ENCODE results near the gene GFRA4.
A peak's percentile ranks its signal among the peaks of the same experiment; 100 is the strongest.

Gene GFRA4

DNA sequence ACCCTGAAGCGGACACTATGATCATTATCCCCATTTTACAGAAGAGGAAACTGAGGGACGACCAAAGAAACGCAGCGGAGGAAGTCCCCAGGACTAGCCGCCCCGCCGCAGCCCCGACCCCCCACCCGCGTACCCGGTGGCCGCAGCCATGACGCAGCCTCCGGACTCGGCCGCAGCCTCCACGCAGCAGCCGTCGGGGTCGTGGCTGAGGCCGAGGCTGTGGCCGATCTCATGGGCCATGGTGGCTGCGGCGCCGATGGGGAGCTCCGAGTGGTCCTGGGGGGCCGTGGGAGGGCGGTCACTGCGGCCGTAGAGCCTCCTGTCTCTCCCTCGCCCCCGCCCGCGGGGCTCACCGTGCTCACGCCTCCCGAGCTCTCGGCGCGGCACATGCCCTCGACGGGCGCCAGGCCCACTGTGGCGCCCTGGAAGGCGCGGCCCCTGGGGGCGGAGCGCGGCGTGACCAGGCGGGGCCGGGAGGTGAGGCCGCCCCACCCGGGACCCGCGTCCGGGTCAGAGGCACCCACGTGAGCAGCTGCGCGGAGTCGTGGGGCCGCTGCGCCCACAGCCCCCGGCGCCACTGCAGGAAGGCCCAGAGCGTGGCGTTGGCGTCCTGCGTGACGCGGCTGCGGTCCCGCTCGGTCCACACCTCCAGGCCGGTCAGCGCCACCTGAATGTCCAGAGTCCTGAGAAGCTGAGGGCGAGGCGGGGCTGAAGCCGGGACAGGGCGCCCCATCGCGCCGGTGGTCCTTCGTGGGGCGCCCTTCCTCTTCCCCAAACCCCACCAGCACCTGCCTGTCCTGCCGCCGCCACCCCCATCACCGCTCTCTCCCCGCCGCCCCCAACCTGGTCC, 10.2 kb upstream of the GFRA4 start:
- no peak for DNase-seq

GRCh38 chr20:3672547-3673171, 9.5 kb upstream of the GFRA4 start:
- no peak for DNase-seq

GRCh38 chr20:3671986-3672546, 8.9 kb upstream of the GFRA4 start:
- no peak for DNase-seq

DNA sequence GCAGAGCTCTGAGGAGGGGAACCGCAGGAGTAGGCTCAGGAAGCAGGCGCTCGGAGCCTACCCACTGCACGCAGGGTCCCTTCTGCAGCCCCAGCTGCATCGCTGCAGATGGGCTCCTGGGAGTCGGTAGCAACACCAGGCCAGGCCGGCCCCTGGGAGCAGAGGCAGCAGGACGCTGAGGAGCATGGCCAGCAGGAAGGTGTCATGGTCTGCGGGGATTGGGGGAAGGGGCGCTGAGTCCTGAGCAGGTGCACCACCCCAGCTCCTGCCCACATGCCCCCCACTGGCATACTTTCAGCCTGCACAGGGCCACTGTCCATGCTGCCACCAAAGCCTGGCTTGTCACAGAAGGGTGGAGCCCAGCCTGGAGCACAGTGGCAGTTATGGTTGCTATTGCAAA, 7.7 kb upstream of the GFRA4 start:
- no peak for DNase-seq

- no peak for DNase-seq
These were observed 7.3 kb upstream of the GFRA4 start for GRCh38 chr20:3670511-3670910.

- DNase-seq: no peak
These were observed 6.6 kb upstream of the GFRA4 start for GRCh38 chr20:3669710-3670367.

GRCh38 chr20:3667434-3668037, 4.3 kb upstream of the GFRA4 start:
- DNase-seq: no peak

DNA sequence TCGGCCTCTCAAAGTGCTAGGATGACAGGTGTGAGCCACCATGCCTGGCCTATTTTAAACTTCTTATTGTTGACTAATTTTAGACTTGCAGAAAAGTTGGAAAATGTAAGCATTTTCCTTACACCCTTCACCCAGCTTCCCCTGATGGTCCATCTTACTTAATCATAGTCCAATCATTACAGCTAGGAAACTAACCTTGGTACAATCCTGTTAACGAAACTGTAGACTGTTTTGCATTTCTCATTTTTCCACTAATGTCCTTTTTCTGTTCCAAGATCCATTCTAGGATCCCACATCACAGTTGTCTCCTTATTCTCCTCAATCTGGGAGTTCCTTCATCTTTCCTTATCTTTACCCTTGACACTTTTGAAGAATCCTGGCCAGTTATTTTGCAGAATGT, 659 bp upstream of the GFRA4 start:
- DNase-seq: no peak

DNA sequence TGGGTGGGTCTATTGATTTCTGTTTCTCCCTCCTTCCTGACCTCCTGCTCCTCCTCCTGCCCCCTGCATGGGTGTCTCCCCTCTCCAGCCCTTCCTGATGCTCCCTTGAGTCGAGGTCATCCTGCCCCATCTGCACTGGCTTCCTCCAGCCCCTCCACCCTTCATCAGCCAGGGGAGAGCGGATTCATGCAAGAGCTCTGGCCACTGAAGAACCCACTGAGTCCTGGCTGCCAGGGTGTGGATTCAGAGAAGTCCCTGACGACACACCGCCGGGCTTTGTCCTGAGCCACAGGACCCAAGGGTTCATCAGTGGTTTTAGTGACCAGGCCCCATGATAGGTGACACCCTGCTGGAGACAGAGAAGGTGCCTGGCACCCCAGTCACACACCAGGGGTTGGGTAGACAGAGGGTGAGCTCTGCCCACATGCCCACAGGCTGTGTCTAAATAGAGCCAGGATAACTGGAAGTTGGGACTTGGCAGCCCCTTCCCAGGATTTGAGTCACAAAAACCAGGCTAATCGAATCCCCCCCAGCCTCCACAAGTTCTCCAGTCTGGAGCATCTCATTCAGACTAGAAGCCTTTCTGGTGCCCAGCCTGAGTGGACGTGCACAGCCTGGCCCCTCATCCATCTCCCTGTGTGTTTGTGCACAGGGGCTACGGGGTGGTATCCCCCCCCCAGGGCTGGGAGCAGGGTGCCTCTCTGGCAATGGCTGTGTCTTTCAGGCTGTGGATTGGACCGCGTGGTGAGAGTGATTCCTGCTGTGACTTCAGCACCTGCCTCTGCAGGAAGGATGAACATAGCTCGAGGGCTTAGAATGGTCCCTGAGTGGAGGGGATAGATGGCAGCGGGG, 1.2 kb downstream of the GFRA4 start:
- DNase-seq: no peak

DNA sequence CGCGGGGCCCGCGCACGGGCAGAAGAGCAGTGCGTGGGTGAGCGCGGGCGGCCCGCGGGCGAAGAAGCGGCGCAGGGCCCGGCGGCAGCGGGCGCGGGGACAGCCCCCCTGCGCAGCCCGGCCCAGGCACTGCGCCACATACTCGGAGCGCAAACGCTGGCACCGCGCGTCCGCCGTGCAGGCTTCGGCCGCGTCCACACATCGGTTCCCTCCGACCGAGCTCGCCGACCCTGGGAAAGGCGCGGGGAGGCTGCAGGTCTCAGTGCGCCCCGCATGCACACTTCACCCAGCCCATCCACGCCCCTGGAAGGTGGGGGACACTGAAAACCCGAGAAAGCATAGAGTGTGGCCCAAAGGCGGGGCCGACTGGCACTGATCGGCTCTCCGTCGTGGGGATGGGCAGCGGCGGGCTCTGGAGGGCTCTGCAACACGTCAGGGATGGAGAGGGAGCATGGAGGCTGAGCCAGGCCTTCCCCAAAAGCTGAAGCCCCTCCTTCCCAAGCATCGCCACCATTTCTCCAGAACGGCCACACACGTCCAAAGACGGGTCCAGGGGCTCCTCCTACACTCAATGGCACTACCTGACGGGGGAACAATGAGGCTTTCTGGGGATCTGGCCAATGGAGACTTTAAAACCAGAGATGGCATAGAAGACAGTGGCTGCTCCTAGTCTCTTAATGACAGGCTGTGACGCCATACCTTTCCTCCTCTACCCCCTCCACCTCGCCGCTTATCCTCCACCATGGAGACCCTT, 2.0 kb downstream of the GFRA4 start:
- no peak for DNase-seq

DNA sequence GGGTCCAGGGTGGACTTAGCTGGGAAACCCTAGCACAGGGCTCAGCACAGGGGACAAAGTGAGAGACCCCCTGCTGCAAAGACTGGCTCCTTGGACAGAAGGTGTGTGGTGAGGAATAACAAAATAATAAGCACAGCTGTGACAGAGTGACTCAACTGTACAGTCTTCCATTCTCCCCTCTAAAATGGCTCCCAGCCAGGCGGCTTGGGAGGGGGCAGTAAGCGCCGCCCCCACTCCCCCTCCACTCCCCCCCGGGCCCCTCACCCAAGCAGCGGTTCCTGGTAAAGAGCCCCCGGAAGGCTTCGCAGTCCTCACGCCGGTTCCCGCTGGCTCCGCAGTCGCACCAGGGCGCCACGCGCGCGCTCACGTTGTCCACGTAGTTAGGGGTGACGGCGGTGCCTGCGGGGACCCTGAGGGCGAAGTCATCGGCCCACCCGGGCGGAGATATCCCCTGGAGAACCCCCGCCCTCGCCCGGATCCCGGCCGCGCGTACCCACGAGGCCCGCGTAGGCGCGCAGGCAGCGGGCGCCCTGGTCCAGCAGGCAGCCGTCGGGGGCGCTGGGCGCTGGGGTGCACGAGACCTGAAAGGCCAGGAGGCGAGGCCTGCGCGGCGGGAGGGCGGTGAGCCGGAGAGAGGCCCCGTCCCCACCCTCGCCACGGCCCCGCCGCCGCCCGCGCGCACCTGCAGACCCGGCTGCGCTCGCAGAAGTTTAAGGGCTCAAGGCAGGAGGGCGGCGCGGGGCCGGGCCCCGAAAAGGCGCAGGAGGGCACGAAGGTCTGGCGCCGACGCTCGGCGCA, 2.7 kb downstream of the GFRA4 start:
- DNase-seq: no peak

GRCh38 chr20:3659492-3660261, 3.5 kb downstream of the GFRA4 start:
- no peak for DNase-seq

DNA sequence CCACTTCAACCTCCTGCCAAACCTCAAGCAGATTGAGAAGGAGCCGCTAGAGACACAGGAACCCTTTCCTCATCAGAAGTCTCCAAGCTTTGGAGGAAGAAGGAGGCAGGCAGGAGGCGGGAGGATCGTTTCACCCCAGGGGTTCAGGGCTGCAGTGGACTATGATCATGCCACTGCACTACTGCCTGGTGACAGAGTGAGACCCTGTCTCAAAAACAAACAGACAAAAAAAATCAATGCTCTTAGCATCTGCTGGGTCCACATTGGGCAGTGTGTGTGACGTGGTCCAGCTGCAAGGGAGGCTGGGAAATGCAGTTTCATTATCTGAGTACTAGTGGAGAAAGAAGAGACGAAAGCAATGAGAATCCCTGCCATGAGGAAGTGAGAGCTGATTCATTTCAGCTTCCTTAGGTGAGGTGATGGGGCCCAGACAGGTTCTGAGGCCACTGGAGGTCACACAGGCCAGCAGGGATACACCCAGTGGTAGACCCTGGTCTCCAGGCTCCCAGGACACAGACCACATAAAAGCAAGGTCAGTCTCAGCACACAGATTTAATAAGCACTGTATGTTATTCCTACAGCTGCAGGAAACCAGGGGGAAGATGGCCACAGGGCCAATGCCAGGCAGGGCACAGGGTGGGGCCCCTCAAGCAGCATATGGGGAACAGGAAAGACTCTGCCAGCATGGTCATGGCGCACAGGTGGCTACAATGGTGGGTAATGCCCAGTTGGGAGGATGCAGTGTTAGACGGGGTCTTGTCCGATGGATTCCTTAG, 4.3 kb downstream of the GFRA4 start:
- peak; percentile 79 for DNase-seq

DNA sequence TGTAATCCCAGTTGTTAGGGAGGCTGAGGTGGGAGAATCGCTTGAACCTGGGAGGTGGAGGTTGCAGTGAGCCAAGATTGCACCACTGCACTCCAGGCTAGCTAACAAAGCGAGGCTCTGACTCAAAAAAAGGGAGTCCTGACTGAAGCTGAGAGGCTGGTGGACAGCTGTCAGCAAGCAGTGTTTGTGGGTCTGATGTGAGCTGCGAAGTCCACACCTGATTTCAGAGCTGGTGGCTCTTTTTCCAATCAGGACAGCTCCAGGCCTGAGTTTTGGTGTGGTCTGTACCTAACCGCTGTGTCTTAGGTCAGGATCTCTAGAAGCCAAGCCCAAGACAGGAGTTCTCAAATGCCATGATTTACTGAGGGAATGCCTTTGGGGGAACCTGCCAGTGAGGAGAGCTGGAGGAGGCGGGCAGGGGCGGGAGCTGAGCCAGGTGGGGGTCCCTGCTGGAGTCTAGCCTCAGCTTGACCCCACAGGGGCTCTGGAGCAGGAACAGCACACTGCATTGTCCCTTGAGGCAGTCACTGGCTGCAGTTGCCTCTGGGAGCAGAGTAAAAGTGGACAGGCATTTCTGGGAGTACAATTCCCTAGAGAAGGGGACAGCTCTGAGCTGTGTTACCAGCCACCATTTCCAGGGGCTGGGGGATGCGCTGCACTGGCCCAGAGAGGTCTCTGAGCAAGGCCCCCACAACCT, 5.0 kb downstream of the GFRA4 start:
- DNase-seq: no peak

GRCh38 chr20:3655131-3655405, 8.1 kb downstream of the GFRA4 start:
- DNase-seq: no peak

DNA sequence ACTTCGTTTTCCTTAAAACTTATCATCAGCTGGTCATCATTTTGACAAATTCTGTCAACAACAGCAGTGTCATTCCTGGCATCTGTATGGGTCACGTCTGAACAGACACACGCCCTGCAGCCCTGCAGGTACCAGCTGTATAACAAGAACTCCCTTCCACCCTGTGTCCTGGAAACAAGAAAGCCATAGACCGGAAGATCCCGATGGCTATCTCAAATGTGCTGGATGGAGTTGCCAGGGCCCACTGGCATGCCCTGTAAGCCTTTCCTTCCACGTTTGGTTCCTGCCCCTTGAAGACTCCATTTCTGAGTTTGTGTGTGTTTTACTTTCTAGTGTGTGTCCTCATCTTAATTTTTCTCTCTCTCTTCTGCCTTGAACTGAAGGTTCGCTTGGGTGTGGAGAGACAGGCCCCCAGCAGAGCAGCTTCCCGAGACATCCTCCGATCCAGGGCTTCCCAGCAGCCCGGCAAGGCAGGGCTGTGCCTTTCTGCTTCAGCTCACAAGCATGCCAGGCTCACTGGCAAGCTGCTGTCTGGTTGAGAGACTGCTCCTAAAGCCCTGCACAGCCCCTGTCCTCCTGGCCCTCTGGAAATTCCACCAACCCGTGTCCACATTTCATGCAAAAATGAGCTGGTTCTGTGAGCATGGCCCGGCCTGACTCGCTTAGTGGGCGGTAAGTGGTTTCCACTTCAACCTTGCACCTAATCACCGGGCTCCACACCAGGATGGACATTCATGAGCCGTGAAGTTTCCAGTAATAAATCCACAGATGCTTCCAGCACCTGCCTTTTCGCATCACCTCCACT, 8.7 kb downstream of the GFRA4 start:
- no peak for DNase-seq

GRCh38 chr20:3653921-3654320, 9.3 kb downstream of the GFRA4 start:
- DNase-seq: no peak
